IPS DF 19.7 (cell line): ENCODE data around the gene SMURF1.

Source experiments
- DNase-seq: peaks from one replicate; pipeline ENCODE4 v3.0.0-alpha.2; 2013; ENCODE audit warnings: low read depth, low spot score

SMURF1 gene

DNA sequence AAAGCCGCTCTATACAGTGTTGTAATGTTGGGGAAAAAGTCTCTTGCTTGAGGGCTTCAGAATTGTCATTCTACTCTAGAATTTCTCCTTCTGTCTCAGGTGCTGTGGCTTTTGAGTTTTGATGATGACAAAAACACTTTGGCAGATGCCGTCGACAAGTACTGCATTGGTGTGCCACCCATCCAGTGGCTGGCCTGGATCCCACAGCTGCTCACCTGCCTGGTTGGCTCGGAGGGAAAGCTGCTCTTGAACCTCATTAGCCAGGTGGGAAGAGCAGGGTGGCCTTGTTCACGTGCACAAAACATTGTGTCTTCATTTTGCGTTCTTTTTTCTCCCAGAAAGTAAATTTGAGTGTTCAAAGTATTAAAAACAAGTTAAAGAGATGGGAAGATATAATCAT is 153.6 kb downstream of the SMURF1 start:
- no peak for DNase-seq

DNA sequence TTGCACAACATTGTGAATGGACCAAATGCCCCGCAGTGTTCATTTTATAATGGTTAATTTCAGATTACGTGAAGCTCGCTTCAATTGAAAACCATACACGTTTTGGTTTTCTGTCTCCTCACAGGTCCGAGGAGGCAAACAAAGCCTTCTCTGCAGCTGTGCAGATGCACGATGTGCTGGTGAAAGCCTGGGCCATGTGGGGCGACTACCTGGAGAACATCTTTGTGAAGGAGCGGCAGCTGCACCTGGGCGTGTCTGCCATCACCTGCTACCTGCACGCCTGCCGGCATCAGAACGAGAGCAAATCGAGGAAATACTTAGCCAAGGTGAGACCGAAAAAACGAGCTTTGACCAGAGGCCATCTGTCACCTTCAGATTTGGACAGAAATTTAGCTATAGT is 155.3 kb downstream of the SMURF1 start:
- no peak for DNase-seq

DNA sequence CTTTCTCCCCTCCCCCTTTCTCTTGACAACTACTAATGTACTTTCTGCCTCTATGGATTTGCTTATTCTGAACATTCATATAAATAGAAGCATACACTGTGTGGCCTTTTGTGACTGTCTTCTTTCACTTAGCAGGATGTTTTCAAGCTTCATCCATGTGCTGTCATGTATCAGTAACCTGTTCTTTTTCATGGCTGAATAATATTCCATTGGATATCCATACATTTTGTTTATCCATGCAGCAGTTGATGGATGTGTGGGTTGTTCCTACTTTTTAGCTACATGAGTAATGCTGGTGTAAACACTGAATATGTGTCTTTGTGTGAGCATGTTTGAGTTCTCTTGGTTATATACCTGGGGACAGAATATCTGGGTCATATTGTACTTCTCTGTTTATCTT is 158.0 kb downstream of the SMURF1 start:
- DNase-seq, result no peak

DNA sequence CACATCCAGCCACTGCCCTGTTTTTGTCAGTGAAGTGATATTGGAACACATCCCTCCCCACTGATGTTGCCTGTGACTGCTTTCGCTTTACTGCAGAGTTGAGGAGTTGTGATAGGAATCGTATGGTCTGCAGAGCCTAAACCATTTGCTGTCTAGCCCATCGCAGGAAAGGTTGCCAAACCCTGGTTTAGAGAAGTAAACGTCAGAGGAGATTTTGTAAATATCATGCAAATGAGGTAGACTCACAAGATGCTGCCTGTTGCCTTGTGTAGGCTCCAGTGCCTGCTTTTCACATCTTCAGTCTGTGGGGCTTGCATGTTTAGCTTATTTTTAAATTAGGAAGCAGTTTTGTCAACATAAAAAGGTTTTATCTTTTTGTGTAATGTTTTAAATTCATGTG is 158.5 kb downstream of the SMURF1 start:
- DNase-seq, result no peak

DNA sequence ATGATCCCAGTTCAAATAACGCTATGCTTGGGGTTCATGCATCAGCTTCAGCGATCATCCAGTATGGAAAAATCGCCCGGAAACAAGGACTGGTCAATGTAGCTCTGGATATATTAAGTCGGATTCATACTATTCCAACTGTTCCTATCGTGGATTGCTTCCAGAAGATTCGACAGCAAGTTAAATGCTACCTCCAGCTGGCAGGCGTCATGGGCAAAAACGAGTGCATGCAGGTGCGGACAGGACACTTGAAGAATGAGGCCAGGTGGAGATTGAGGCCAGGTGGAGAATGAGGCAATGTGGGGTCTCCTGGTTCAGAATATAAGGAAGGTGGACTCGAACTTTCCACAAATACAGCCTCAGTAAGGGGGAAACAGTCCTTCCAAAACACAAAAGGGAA is 159.8 kb downstream of the SMURF1 start:
- no peak for DNase-seq

- no peak for DNase-seq
Measured at GRCh38 chr7:98982686-98983085, 161.2 kb downstream of the SMURF1 start.

- no peak for DNase-seq
Measured at GRCh38 chr7:98981701-98982100, 162.2 kb downstream of the SMURF1 start.

- no peak for DNase-seq
Measured at GRCh38 chr7:98978672-98979071, 165.2 kb downstream of the SMURF1 start.
